Neural cell (in vitro differentiated cells): ENCODE data around the gene LCOR. TPM values are rescaled to one million over a fixed set of nuclear protein-coding genes. Genes with fewer than 3 reads are reported as not detected.

Experiments used
- H2AFZ ChIP-seq: fragments of 200-600, 300-800 bp; sonication (generic), shearing (Covaris generic); 2 replicates; pipeline ENCODE4 v1.6.0; 2014; ENCODE audit warnings: low read depth, mild to moderate bottlenecking, antibody characterized with exemption, low read length, moderate library complexity
- H3F3A ChIP-seq: fragments of 200-600 bp; shearing (Covaris generic); 2 replicates; pipeline ENCODE4 v1.6.1; 2016; ENCODE audit warnings: mild to moderate bottlenecking, moderate library complexity, mixed read lengths, antibody characterized with exemption, low read length; ENCODE audit not compliant: insufficient read depth, poor library complexity, severe bottlenecking
- H3K27ac ChIP-seq: fragments of 200-600, 300-800 bp; sonication (generic), shearing (Covaris generic); 2 replicates; pipeline ENCODE4 v1.5.1; 2014; ENCODE audit warnings: mild to moderate bottlenecking, low read length, moderate library complexity
- H3K27me3 ChIP-seq: fragments of 300-800, 200-600 bp; sonication (generic), shearing (Covaris generic); 2 replicates; pipeline ENCODE4 v1.6.0; 2014; ENCODE audit warnings: mild to moderate bottlenecking, low read depth, low read length, moderate library complexity; ENCODE audit not compliant: insufficient read depth
- H3K36me3 ChIP-seq: fragments of 300-800, 200-600 bp; sonication (generic), shearing (Covaris generic); 2 replicates; pipeline ENCODE4 v1.5.1; 2014; ENCODE audit warnings: mild to moderate bottlenecking, antibody characterized with exemption, low read length, moderate library complexity; ENCODE audit not compliant: insufficient read depth
- H3K4me2 ChIP-seq: fragments of 300-800, 200-600 bp; sonication (generic), shearing (Covaris generic); 2 replicates; pipeline ENCODE4 v1.6.0; 2014; ENCODE audit warnings: mild to moderate bottlenecking, low read length
- H3K4me3 ChIP-seq: fragments of 300-800, 200-600 bp; sonication (generic), shearing (Covaris generic); 2 replicates; pipeline ENCODE4 v1.5.1; 2014; ENCODE audit warnings: mild to moderate bottlenecking, low read length, moderate library complexity
- H3K79me2 ChIP-seq: fragments of 200-600 bp; shearing (Covaris generic); replicated peaks from 2 replicates; pipeline ENCODE4 v1.6.0; 2014; ENCODE audit warnings: mild to moderate bottlenecking, low read length, moderate library complexity; ENCODE audit not compliant: insufficient read depth
- H3K9ac ChIP-seq: fragments of 300-800, 200-600 bp; sonication (generic), shearing (Covaris generic); 2 replicates; pipeline ENCODE4 v1.6.1; 2016; ENCODE audit warnings: mild to moderate bottlenecking, low read length, mixed read lengths
- H3K9me2 ChIP-seq: fragments of 200-600 bp; shearing (Covaris generic); 2 replicates; pipeline ENCODE4 v1.6.1; 2016; ENCODE audit warnings: mild to moderate bottlenecking, low read length, mixed read lengths; ENCODE audit not compliant: insufficient read depth
- H3K9me3 ChIP-seq: fragments of 200-600, 300-800 bp; sonication (generic), shearing (Covaris generic); 2 replicates; pipeline ENCODE4 v1.6.1; 2016; ENCODE audit warnings: mild to moderate bottlenecking, mixed run types, low read length, moderate library complexity, mixed read lengths
- H4K20me1 ChIP-seq: fragments of 200-600 bp; shearing (Covaris generic); 2 replicates; pipeline ENCODE4 v1.6.1; 2016; ENCODE audit warnings: mild to moderate bottlenecking, mixed run types; ENCODE audit not compliant: insufficient read depth
- CTCF ChIP-seq: fragments of 450-650 bp; IDR thresholded peaks from 2 replicates; pipeline ENCODE4 v1.5.1; 2014; ENCODE audit warnings: antibody characterized with exemption, mild to moderate bottlenecking, moderate library complexity; ENCODE audit not compliant: poor library complexity, severe bottlenecking
- EP300 ChIP-seq: fragments of 450-650 bp; conservative IDR thresholded peaks from 2 replicates; pipeline ENCODE4 v1.6.1; 2014; ENCODE audit warnings: antibody characterized with exemption, mild to moderate bottlenecking, moderate library complexity; ENCODE audit not compliant: poor library complexity, severe bottlenecking
- EZH2 ChIP-seq: fragments of 200-600, 300-800 bp; shearing (Covaris generic), sonication (generic); IDR thresholded peaks from 2 replicates; pipeline ENCODE4 v1.6.1; 2014; ENCODE audit warnings: antibody characterized with exemption, low read length, borderline replicate concordance, mild to moderate bottlenecking; ENCODE audit not compliant: insufficient read depth, poor library complexity, severe bottlenecking
- MXI1 ChIP-seq: fragments of 450-650 bp; conservative IDR thresholded peaks from 2 replicates; pipeline ENCODE4 v1.6.1; 2014; ENCODE audit warnings: antibody characterized with exemption, mild to moderate bottlenecking; ENCODE audit not compliant: poor library complexity, severe bottlenecking
- POLR2AphosphoS5 ChIP-seq: IDR thresholded peaks from 2 replicates; pipeline ENCODE4 v1.6.1; 2012
- RAD21 ChIP-seq: fragments of 450-650 bp; conservative IDR thresholded peaks from 2 replicates; pipeline ENCODE4 v1.6.1; 2014; ENCODE audit warnings: antibody characterized with exemption, mild to moderate bottlenecking, moderate library complexity
- REST ChIP-seq: IDR thresholded peaks from 2 replicates; pipeline ENCODE4 v1.6.1; 2012; ENCODE audit warnings: borderline replicate concordance
- SMC3 ChIP-seq: fragments of 450-650 bp; conservative IDR thresholded peaks from 2 replicates; pipeline ENCODE4 v1.6.1; 2014; ENCODE audit warnings: antibody characterized with exemption, mild to moderate bottlenecking, moderate library complexity; ENCODE audit not compliant: poor library complexity
- TAF1 ChIP-seq: IDR thresholded peaks from 2 replicates; pipeline ENCODE4 v1.6.1; 2012; ENCODE audit warnings: low read depth
- polyA plus RNA-seq: library from polyadenylated mRNA; depleted of rRNA; stranded (reverse); fragments of >200 nt; gene quantifications from 2 replicates; pipeline ENCODE4 v1.2.3, GENCODE V29; 2014

LCOR gene
- polyA plus RNA-seq, 1 donor from 2014 or later = 61.1 TPM

GRCh38 chr10:96921655-96922054 is 89.6 kb downstream of the LCOR start:
- Histone ChIP-seq H3K27ac (no peak overlapping the region), H3K4me3 (no peak overlapping the region), H3K36me3 (no peaks in the 10 kb centered on the region), H3K4me2 (no peak overlapping the region), H4K20me1 (no peaks in the 10 kb centered on the region), H2AFZ (no peak overlapping the region), H3K9me3 (no peaks in the 10 kb centered on the region), H3K27me3 (no peaks in the 10 kb centered on the region), H3K9me2 (no peaks in the 10 kb centered on the region), H3K79me2 (peaks cover 25% of the 10 kb centered on the region), H3K9ac (no peak overlapping the region), H3F3A (no peaks in the 10 kb centered on the region)
- no peak for TF ChIP-seq REST
- no peak for TF ChIP-seq EP300
- TF ChIP-seq EZH2 = no peak
- no peak for TF ChIP-seq SMC3
- TF ChIP-seq POLR2AphosphoS5 = no peak
- TF ChIP-seq TAF1 = no peak

- H2AFZ ChIP-seq = no peak overlapping the region
- H3K36me3 ChIP-seq = no peaks in the 10 kb centered on the region
- H3K27ac ChIP-seq = no peak overlapping the region
- no peaks in the 10 kb centered on the region for H3K27me3 ChIP-seq
- no peaks in the 10 kb centered on the region for H3K9me3 ChIP-seq
- no peaks in the 10 kb centered on the region for H3K9me2 ChIP-seq
- TF ChIP-seq POLR2AphosphoS5 (no peak), EP300 (no peak), RAD21 (no peak), MXI1 (no peak), CTCF (no peak)
- no peaks in the 10 kb centered on the region for H4K20me1 ChIP-seq
- H3K79me2 ChIP-seq = peaks cover 34% of the 10 kb centered on the region
- H3K4me3 ChIP-seq = no peak overlapping the region
- H3K9ac ChIP-seq = no peak overlapping the region
- no peak overlapping the region for H3K4me2 ChIP-seq
- no peaks in the 10 kb centered on the region for H3F3A ChIP-seq
Observed at GRCh38 chr10:96922978-96923948, 91.2 kb downstream of the LCOR start.
